22Rv1 (cell line): ENCODE data around the gene IKZF5.
A peak's percentile ranks its signal among the peaks of the same experiment; 100 is the strongest.

ENCODE experiments used
- H3K27ac ChIP-seq: fragments of 450-650 bp; 2 replicates; pipeline ENCODE4 v1.5.1; 2017
- CTCF ChIP-seq: fragments of 450-650 bp; IDR thresholded peaks from 2 replicates; pipeline ENCODE4 v1.5.1; 2017; ENCODE audit warnings: mild to moderate bottlenecking
- ZFX ChIP-seq: fragments of 450-650 bp; IDR thresholded peaks from 2 replicates; pipeline ENCODE4 v1.6.1; 2017; ENCODE audit warnings: antibody characterized with exemption, borderline replicate concordance

Gene IKZF5

GRCh38 chr10:123008355-123009104 is at the start of gene IKZF5, which contains the start of gene ACADSB:
Gene IKZF5 (minus strand): TSS chr10:123008795. CDS start chr10:122998625, 10,170 bp downstream.
Gene ACADSB (plus strand): TSS chr10:123009006. CDS start chr10:123009030, 24 bp downstream.
- no peak for TF ChIP-seq CTCF
- no peak for TF ChIP-seq ZFX
- H3K27ac ChIP-seq: peak within 1 kb of the TSS; percentile 68

- TF ChIP-seq ZFX (no peak), CTCF (no peak)
- no peak overlapping the region for H3K27ac ChIP-seq
Measured at GRCh38 chr10:123057968-123058367, 49.4 kb upstream of the IKZF5 start.

- TF ChIP-seq ZFX: no peak
- TF ChIP-seq CTCF: no peak
- no peak overlapping the region for H3K27ac ChIP-seq
Measured at GRCh38 chr10:123045961-123046731, 37.6 kb upstream of the IKZF5 start.

- no peak overlapping the region for H3K27ac ChIP-seq
- TF ChIP-seq CTCF (peak; percentile 29), ZFX (no peak)
Measured at GRCh38 chr10:123044391-123044790, 35.8 kb upstream of the IKZF5 start.

GRCh38 chr10:123043409-123043925 is 34.9 kb upstream of the IKZF5 start:
- TF ChIP-seq ZFX (no peak), CTCF (peak; percentile 82)
- H3K27ac ChIP-seq: no peak overlapping the region

- H3K27ac ChIP-seq: no peak overlapping the region
- TF ChIP-seq CTCF: no peak
- TF ChIP-seq ZFX: no peak
Measured at GRCh38 chr10:123042708-123043408, 34.3 kb upstream of the IKZF5 start.
